ENCODE results near the gene ARF3. TPM values are rescaled to one million over a fixed set of nuclear protein-coding genes. Genes with fewer than 3 reads are reported as not detected.

Gene ARF3
- total RNA-seq, 4 donors from 2014 or later: 65.1 to 89.3 (median 80.1) TPM

DNA sequence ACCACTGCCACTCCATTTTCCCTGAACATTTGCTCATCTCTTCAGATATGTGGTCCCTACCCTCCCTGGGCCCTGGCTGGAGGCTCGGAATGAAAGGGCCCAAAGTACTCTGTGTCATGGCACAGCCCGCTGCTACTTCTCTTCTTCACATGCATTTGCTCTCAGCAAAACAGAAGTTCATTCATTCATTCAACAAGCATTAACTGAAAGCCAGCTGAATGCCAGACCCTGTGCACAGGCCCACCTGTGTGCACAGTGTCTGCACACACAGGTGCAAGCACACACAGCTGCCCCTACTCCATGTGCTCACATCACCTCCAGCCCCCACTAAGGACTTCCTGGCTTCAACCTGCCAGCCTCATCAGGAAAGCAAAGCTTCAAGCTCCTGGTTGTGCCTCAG lies 28.6 kb upstream of the ARF3 start:
- TF ChIP-seq, protein P1, sequence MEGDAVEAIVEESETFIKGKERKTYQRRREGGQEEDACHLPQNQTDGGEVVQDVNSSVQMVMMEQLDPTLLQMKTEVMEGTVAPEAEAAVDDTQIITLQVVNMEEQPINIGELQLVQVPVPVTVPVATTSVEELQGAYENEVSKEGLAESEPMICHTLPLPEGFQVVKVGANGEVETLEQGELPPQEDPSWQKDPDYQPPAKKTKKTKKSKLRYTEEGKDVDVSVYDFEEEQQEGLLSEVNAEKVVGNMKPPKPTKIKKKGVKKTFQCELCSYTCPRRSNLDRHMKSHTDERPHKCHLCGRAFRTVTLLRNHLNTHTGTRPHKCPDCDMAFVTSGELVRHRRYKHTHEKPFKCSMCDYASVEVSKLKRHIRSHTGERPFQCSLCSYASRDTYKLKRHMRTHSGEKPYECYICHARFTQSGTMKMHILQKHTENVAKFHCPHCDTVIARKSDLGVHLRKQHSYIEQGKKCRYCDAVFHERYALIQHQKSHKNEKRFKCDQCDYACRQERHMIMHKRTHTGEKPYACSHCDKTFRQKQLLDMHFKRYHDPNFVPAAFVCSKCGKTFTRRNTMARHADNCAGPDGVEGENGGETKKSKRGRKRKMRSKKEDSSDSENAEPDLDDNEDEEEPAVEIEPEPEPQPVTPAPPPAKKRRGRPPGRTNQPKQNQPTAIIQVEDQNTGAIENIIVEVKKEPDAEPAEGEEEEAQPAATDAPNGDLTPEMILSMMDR (IDR thresholded peaks at IDR 0.05): no peak
- TF ChIP-seq POLR2A (IDR thresholded peaks at IDR 0.05): no peak
- intact Hi-C loops (cut with DNase I; ENCODE audit: low total_unique reads): no loop called here
- H3K4me3 ChIP-seq (ENCODE audit: low read depth, poor library complexity, severe bottlenecking): no peak overlapping the region
- 66 to 84% methylated on average over 2 of the region's 2 CpGs for WGBS, 2 donors
- no peak for DNase-seq (ENCODE audit: low spot score in 2 of 2)

DNA sequence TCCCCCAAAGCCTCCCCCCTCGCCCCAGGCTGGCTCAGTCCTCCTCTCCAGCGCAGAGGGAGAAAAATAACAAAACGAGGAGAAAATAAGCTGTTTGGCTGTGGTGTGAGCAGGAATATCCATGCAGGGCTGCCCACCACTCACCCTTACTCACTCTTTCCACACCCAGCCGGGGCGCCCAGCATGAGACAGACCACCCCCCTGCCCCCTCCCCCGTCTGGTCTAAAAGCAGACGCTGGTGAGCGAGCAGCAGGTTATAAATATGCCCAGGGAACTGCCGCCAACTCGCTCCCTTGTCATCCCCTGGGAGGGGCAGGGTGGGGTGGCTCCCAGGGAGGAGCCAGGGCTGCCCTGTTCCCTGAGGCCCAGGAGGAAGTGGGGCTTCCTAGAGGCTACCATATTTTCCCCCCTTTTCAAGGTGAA lies 28.2 kb upstream of the ARF3 start:
- TF ChIP-seq POLR2A (IDR thresholded peaks at IDR 0.05): no peak
- TF ChIP-seq, protein P1 (IDR thresholded peaks at IDR 0.05): no peak
- peak in 1 of 2 donors; percentile 80 for DNase-seq (ENCODE audit: low spot score in 2 of 2)
- 24 to 29% methylated on average over 10 of the region's 10 CpGs for WGBS, 2 donors
- intact Hi-C loops (cut with DNase I; ENCODE audit: low total_unique reads): no loop called here
- no peak overlapping the region for H3K4me3 ChIP-seq (ENCODE audit: low read depth, poor library complexity, severe bottlenecking)

DNA sequence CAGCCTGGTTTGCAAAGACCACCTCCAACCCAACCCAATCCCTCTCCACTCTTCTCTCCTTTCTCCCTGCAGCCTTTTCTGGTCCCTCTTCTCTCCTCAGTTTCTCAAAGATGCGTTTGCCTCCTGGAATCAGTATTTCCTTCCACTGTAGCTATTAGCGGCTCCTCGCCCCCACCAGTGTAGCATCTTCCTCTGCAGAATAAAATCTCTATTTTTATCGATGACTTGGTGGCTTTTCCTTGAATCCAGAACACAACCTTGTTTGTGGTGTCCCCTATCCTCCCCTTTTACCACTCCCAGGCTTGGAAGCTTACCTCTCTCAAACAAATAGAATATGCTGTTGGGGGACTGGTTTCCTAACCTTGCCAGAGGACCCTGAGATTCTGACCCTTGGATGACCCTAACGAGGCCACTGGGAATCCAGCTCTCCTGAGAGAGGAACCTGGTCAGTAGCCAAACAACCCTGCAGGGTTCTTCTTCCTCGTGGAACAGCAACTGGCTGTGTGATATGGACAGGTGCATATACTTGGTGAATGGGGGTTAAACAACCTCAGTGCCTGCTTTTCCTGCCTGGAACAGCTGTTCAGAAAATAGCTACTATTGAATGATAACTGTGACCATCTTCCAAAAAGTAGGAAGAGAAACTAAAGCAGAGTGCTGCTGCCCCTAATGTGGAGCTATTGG lies 25.3 kb upstream of the ARF3 start:
- no peak overlapping the region for H3K4me3 ChIP-seq (ENCODE audit: low read depth, poor library complexity, severe bottlenecking)
- DNase-seq (ENCODE audit: low spot score in 2 of 2): no peak
- intact Hi-C loops (cut with DNase I; ENCODE audit: low total_unique reads): no loop called here
- no peak for TF ChIP-seq POLR2A (IDR thresholded peaks at IDR 0.05)
- TF ChIP-seq, protein P1 (IDR thresholded peaks at IDR 0.05): no peak
- WGBS, 2 donors: 61 to 64% methylated on average over 6 of the region's 6 CpGs

DNA sequence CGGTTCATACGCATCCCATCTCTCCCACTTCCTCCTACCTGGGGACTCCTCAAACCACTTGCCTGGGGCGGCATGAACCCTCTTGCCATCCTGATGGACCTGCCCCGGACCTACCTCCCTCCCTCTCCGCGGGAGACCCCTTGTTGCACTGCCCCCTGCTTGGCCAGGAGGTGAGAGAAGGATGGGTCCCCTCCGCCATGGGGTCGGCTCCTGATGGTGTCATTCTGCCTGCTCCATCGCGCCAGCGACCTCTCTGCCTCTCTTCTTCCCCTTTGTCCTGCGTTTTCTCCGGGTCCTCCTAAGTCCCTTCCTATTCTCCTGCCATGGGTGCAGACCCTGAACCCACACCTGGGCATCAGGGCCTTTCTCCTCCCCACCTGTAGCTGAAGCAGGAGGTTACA lies 24.5 kb upstream of the ARF3 start:
- no peak for DNase-seq (ENCODE audit: low spot score in 2 of 2)
- TF ChIP-seq, protein P1 (IDR thresholded peaks at IDR 0.05): no peak
- no peak for TF ChIP-seq POLR2A (IDR thresholded peaks at IDR 0.05)
- H3K4me3 ChIP-seq (ENCODE audit: low read depth, poor library complexity, severe bottlenecking): no peak overlapping the region
- WGBS, 2 donors: 28 to 31% methylated on average over 13 of the region's 13 CpGs
- intact Hi-C loops (cut with DNase I; ENCODE audit: low total_unique reads): no loop called here

DNA sequence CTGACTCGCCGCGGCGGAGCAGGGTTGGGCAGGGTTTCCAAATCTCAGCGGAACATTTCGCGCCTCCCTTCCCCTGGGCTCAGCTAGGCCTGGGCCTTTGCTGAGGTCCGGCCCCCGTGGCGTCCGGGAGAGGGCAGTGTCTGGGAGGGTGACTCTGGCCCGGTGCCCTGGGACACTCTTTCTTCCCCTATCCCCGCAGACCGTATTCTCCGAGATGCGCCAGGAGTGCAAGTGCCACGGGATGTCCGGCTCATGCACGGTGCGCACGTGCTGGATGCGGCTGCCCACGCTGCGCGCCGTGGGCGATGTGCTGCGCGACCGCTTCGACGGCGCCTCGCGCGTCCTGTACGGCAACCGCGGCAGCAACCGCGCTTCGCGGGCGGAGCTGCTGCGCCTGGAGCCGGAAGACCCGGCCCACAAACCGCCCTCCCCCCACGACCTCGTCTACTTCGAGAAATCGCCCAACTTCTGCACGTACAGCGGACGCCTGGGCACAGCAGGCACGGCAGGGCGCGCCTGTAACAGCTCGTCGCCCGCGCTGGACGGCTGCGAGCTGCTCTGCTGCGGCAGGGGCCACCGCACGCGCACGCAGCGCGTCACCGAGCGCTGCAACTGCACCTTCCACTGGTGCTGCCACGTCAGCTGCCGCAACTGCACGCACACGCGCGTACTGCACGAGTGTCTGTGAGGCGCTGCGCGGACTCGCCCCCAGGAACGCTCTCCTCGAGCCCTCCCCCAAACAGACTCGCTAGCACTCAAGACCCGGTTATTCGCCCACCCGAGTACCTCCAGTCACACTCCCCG lies 23.9 kb upstream of the ARF3 start:
- no peak for DNase-seq (ENCODE audit: low spot score in 2 of 2)
- TF ChIP-seq, protein P1 (IDR thresholded peaks at IDR 0.05): no peak
- TF ChIP-seq POLR2A (IDR thresholded peaks at IDR 0.05): no peak
- intact Hi-C loops (cut with DNase I; ENCODE audit: low total_unique reads): no loop called here
- 3 to 6% methylated on average over 38 to 64 of the region's 91 CpGs for WGBS, 2 donors
- H3K4me3 ChIP-seq (ENCODE audit: low read depth, poor library complexity, severe bottlenecking): no peak overlapping the region

Data from lower leg skin (tissue), 4 donors.